GM04504 (cell line): ENCODE measurements around the gene IDUA.
"Not testable (repeated sequence)": the region's sequence is repeated elsewhere in the genome, so short reads cannot be mapped to it uniquely, and the experiment has no call there.

Experiments
- DNase-seq: peaks from one replicate; pipeline ENCODE4 v3.0.0-alpha.2; 2012; ENCODE audit warnings: low read depth

IDUA gene

GRCh38 chr4:987624-988513 is 1.0 kb downstream of the IDUA start:
- DNase-seq: no peak

- DNase-seq: no peak
These were observed 2.2 kb downstream of the IDUA start for GRCh38 chr4:988726-989721.

DNA sequence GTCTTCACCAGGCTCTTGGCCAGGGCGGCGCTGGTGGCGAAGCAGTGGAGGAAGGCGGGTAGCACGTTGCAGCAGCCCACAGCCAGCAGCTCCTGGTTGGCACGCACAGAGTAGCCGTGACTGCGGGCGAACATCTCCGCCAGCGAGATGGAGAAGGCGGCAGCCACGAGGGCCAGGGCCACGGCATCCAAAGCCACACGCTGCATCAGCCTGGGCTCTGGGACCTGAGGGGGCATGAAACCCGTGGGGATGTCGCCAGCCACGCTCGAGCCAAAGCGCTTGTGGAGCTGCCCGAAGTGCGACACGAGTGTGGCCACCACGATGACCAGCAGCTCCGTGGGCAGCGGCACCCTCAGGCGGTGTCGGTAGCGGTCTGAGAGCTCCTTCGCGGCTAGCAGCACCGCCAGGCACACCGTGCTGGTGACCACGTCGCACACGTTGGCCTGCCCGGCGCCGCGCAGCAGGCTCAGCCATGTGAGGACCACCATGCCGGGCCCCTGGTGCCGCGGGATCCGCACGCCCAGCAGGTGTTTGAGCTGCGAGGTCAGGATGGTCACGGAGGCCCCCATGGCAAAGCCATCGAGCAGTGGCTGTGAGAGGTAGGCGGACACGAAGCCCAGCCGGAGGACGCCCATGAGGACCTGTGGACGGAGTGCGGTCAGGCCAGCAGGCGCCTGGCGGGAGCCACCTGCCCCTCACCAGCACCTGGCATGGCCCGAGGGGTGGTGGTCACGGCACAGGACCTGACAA is 3.1 kb downstream of the IDUA start:
- DNase-seq: no peak

DNA sequence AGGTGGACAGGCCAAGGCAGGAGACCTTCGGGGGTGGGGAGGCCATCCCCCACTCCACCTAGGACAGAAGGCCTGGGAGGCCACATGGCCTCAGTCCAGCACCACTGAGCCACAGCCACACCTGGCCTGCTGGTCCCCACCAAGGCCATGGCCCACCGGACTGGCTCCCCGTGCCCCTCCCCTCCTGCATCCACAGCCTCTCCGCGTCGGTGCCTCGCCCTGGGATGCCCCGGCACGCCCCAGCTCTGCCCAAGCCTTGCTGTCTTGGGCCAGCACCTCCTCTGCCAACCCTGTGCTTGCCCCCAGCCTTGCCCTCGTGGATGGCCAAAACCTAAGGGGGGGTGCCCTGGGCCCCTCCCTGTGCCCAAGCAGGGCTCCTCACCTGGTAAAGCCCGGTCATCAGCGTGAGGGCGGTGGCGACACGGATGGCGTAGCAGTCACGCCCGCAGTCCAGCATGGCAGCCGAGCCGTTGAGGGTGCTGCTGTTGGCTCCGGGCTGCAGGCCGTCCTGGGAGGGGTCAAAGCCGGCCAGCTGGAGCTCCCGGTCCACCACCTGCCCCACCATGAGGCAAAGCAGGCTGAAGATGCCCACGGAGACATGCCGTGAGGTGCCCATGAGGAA is 4.0 kb downstream of the IDUA start:
- DNase-seq: no peak

DNA sequence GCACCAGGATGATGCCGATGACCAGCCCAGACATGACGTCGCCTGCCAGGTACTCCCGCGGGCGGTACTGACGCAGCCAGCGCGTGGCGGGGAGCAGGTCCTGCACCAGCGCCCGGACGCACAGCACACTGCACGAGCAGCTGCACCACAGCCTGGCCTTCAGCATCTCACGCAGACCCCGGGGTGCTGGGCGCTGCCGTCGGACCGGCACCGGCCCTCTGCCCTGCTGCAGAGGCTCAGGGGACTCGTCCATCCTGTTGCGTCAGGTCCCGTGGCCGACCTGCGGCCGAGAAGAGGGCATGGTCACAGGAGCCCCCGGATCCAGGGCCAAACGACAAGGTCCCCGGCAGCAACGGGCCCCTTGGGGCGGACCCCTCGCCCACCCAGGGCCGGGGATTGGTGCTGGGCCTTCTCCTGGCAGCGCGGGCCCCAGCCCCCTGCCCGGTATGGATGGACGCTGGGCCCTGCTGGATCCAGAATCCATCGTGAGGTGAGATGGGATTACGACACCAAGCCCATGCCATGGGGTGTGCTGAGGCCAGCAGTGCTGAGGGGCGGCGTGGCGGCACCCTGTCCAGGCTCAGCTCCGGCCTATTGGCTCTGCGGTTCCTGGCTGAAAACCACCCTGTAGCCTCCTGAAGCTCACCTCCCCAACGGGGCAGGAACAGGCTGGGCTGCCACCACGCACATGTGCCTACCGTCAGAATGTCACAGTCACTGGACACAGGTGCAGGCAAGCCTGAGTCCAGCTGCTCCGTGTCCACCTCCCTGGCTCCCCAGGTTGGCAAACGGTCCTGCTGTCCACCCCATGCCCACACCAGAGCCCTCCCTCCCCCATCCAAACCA is 4.8 kb downstream of the IDUA start:
- DNase-seq: no peak

DNA sequence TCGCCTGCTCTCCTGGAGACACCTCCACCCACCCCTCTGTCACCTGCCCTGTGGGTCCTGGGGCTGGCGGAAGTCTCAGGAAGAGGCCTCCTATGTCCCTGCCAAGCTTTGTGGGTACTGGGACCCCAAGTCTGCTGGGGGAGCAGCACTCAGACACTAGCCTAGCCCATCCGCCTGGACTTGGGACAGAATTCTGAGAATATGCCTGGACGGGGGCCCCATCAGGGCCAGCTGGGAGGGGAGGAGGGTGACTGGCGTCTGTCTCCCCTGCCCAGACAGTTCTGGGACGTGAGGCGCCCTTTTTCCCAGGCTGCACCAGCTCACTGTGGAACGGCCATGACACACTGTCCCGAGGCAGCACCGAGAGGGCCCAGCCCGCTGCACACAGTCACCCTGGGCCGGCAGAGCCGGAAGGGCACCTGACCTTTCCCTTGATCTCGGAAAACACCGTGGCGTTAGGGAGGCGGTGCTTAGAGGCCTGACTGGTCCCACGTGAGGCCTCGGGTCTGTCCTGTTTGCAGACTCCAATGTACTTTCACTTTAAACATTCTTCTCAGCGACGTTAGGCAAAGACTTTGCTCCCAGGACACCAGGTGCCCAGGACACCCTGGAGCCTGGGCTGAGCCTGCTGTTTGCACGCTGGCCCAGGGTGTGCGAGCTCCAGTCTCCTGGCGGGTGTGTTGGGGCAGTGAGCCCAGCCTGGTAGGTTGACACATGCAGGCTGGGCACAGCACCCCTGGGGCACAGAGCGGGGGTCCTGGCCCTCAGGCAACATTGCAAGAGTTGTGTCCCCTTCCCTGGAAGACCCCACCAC is 5.7 kb downstream of the IDUA start:
- DNase-seq: no peak

- DNase-seq: no peak
These were observed 6.5 kb downstream of the IDUA start, which contains the start of gene SLC26A1 for GRCh38 chr4:993111-994029. Gene SLC26A1, minus strand, starts transcription at chr4:993404. Its CDS starts 1,701 bp downstream, at chr4:991703.

GRCh38 chr4:995311-996026 is 8.6 kb downstream of the IDUA start:
- no peak for DNase-seq

GRCh38 chr4:996030-996996 is 9.5 kb downstream of the IDUA start:
- DNase-seq: no peak

DNA sequence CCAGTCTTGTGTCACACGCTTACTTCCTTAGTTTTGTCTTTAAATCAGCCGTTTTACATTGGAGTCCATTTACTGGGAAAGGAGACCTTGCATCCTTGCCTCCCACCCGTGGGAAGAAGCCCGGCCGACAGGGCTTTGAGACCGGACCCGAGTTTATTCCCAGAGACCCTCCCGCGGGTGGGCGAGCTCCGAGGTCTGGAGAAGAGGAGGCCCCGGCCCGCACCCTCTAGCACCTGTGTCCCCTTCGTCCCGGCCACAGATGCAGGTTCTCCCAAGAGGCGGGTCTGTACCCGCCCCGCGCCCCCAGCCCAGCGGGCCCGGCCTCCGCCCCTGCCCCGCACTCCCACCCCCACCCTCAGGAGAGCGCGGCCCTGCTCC is 10.1 kb downstream of the IDUA start:
- no peak for DNase-seq

DNA sequence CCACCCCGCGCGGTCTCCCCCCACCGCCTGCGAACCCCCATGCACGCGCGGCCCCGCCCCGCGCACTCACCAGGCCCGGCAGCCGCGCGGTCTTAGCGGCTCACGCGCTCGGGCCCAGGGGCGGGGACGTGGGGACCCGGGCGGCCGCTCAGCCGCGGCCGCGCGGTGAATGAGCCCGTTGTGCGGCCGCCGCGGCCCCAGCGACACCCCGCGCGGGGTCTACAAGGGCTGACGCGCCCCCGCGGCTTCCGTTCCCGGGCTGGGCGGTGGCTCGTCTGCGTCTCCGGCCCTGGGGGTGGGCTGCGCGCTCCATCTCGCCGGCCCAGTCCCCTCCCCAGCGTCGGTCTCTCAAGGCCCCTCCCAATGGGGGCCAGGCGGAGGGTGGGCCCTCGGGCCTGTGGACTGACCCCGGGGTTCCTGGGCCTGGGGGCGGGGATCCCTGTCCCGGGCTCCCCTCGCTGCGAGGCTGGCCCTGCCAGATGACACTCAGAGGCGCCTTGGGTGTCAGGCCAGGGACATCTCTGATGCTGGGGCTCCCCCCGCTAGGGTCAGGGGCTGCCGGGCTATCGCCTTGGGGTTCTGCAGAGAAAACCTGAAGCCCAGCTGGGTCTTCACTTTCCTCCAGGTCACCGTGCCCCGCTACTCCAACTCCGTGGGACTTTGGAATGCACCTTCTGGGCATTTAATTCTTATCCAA is 10.7 kb downstream of the IDUA start:
- DNase-seq: no peak

DNA sequence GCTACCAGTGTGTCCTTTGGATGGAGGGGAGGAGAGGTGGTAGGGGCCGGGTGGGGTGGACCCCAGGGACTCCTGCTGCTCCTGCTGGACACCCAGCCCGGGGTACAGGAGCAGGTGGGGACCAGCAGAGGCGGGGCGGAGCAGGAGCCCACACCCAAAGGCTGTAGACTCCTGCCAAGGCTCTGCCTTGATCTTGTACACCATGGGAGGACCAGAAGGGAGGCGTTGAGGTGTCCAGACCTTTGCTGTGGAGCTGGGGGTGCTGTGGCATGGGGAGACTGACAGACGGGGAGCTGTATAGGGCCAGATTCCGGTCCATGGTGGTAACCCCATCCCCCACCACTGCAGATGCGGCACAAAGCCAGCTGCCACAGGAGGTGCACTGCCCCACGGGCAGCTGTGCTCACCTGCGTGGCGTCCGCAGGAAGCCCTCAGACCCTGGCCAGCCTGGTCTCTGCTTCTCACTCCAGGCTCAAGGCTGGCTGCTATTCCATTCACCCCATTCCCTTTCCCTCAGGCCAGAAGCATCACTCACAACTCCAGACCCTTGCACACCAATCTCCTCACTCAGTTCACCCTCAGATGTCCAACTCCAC is 11.3 kb downstream of the IDUA start:
- DNase-seq: no peak

- not testable (repeated sequence) for DNase-seq
These were observed 12.5 kb downstream of the IDUA start for GRCh38 chr4:999240-999863.

DNA sequence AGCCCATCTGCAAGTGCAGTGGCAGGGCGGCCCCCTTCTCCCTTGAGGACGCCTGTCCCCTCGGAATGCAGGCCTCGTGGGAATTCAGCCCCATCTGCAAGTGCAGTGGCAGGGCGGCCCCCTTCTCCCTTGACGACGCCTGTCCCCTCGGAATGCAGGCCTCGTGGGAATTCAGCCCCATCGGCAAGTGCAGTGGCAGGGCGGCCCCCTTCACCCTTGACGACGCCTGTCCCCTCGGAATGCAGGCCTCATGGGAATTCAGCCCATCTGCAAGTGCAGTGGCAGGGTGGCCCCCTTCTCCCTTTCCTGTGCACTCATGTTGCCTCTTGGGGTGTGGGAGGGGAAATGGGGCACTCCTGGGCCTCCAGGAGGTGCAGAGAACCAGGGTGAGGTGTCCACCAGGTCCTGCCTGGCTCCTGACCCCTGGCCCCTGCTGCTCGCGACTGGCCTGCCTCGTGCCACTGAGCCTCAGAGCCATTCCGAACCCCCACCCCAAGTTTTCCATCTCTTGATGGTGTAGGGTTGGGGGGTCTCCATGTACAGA is 13.1 kb downstream of the IDUA start:
- DNase-seq: no peak

DNA sequence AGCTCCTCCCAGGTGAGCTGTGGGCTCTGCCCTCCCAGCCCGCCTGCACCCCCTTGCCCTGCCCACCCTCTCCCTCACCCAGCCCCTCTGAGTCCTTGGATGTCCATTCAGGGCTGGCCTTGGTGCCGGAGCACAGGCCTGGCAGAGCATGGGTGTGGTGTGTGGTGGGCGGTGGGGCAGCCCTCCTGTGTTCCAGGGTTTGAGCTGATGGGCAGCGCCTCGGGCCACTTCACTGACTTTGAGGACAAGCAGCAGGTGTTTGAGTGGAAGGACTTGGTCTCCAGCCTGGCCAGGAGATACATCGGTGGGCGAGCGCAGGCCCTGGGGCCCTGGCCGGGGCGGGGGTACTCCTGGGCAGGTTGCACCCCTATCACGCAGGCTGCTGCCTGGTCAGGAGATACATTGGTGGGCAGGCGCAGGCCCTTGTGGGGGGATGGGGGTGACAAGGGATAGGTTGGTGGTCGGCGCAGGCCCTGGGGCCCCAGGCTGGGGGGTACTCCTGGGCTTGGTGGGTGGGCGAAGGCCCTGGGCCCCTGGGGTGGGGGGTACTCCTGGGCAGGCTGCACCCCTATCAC is 13.9 kb downstream of the IDUA start:
- no peak for DNase-seq
